Measurements from ENCODE around the gene RRAS2. TPM values are rescaled to one million over a fixed set of nuclear protein-coding genes. Genes with fewer than 3 reads are reported as not detected.

RRAS2 gene
- total RNA-seq, 4 donors from 2014 or later, result 40.7 to 75.4 (median 58.0) TPM

DNA sequence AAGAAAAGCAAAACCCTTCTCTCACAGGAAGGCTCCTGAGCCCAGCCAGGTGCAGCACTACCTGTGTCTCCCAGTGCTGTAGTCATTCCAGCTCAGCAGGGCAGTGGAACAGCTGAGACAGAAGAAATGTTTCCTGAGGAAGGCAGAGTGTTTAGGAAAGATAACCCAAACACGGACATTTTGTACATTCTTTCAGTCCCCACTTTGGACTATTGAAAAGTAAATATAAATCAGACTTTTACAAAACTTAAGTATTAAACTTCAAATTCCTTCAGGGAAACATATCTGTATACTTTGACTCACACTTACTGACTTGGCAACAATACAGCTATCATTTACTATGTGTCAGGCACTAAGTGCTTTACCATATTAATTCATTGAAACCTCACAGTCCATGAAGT lies 40.4 kb downstream of the RRAS2 start:
- 33% methylated on average over 1 of the region's 1 CpG for whole genome bisulfite sequencing
- no peak for TF ChIP-seq EP300 (IDR thresholded peaks at IDR 0.05)
- TF ChIP-seq POLR2A (IDR thresholded peaks at IDR 0.05; ENCODE audit: low read depth), result no peak
- TF ChIP-seq, protein P1, sequence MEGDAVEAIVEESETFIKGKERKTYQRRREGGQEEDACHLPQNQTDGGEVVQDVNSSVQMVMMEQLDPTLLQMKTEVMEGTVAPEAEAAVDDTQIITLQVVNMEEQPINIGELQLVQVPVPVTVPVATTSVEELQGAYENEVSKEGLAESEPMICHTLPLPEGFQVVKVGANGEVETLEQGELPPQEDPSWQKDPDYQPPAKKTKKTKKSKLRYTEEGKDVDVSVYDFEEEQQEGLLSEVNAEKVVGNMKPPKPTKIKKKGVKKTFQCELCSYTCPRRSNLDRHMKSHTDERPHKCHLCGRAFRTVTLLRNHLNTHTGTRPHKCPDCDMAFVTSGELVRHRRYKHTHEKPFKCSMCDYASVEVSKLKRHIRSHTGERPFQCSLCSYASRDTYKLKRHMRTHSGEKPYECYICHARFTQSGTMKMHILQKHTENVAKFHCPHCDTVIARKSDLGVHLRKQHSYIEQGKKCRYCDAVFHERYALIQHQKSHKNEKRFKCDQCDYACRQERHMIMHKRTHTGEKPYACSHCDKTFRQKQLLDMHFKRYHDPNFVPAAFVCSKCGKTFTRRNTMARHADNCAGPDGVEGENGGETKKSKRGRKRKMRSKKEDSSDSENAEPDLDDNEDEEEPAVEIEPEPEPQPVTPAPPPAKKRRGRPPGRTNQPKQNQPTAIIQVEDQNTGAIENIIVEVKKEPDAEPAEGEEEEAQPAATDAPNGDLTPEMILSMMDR (IDR thresholded peaks at IDR 0.05), result no peak
- no peak for TF ChIP-seq POLR2AphosphoS5 (IDR thresholded peaks at IDR 0.05)
- peaks cover 12 to 37% (median 23%) of the 10 kb centered on the region in 4 donors for H3K4me1 ChIP-seq
- no peaks in the 10 kb centered on the region for H3K36me3 ChIP-seq
- H3K4me3 ChIP-seq, result no peak overlapping the region
- no peak overlapping the region for H3K27ac ChIP-seq (replicated peaks in 1 of 4)
- H3K9me3 ChIP-seq, result no peaks in the 10 kb centered on the region
- H3K27me3 ChIP-seq, result no peaks in the 10 kb centered on the region
- intact Hi-C loops (cut with DNase I), result no loop called here
- DNase-seq (ENCODE audit: extremely low spot score), result no peak

DNA sequence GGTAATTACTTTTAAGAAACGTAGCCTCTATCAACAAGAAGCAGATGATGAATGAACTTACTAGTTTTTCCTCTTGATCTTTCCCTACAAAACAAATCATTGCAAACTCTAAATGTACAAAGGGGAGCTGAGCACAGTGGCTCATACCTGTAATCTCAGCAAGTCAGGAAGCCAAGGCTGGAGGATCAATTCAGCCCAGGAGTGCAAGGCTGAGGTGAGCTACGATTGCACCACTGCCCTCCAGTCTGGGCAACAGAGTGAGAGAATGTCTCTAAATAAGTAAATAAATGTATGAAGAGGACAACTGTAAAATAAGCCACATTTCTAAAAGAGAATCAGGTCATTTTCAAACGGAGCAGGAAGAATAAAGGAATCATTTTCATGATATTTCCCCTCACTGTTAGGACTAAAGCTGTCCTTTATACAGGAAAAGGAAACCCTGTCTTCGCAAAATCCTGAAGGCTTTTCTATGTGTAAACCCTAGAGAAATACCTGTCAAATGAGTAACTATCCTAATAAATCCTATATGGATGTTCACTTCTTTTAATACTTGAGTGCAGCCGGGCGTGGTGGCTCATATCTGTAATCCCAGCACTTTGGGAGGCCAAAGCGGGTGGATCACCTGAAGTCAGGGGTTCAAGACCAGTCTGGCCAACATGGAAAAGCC lies 41.2 kb downstream of the RRAS2 start:
- no peak for DNase-seq (ENCODE audit: extremely low spot score)
- Histone ChIP-seq H3K4me3 (no peak overlapping the region), H3K9me3 (no peaks in the 10 kb centered on the region), H3K27me3 (no peaks in the 10 kb centered on the region), H3K4me1 (peaks cover 17 to 45% (median 31%) of the 10 kb centered on the region in 4 donors), H3K27ac (replicated peaks in 1 of 4) (no peak overlapping the region), H3K36me3 (no peaks in the 10 kb centered on the region)
- intact Hi-C loops (cut with DNase I), result no loop called here
- 86% methylated on average over 7 of the region's 7 CpGs for WGBS
- TF ChIP-seq, protein P1 (IDR thresholded peaks at IDR 0.05), result no peak
- TF ChIP-seq EP300 (IDR thresholded peaks at IDR 0.05) (no peak), POLR2AphosphoS5 (IDR thresholded peaks at IDR 0.05) (no peak), POLR2A (IDR thresholded peaks at IDR 0.05; ENCODE audit: low read depth) (no peak)

DNA sequence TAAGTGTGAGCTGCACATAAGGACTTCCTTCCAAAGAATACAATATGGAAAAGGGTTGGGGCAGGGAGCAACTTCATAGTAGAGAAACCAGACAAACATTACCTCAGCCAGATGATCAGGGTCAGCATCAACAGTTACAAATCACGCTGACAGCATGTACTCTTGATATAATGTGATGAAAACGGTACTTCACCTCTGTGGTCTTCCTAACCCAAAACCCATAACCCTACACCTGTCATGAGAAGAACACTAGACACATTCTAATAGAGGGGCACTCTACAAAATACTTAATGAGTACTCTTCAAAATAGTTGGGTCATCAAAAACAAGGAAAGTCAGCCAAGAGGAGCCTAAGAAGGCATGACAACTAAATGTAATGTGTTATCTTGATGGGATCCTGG lies 43.9 kb downstream of the RRAS2 start:
- Histone ChIP-seq H3K27me3 (no peaks in the 10 kb centered on the region), H3K27ac (replicated peaks in 1 of 4) (no peak overlapping the region), H3K9me3 (no peaks in the 10 kb centered on the region), H3K4me1 (peaks cover 29 to 54% (median 48%) of the 10 kb centered on the region in 4 donors), H3K36me3 (no peaks in the 10 kb centered on the region), H3K4me3 (no peak overlapping the region)
- 83% methylated on average over 2 of the region's 2 CpGs for WGBS
- TF ChIP-seq, protein P1 (IDR thresholded peaks at IDR 0.05), result no peak
- no peak for TF ChIP-seq EP300 (IDR thresholded peaks at IDR 0.05)
- no peak for TF ChIP-seq POLR2A (IDR thresholded peaks at IDR 0.05; ENCODE audit: low read depth)
- no peak for TF ChIP-seq POLR2AphosphoS5 (IDR thresholded peaks at IDR 0.05)
- intact Hi-C loops (cut with DNase I), result no loop called here
- DNase-seq (ENCODE audit: extremely low spot score), result no peak

DNA sequence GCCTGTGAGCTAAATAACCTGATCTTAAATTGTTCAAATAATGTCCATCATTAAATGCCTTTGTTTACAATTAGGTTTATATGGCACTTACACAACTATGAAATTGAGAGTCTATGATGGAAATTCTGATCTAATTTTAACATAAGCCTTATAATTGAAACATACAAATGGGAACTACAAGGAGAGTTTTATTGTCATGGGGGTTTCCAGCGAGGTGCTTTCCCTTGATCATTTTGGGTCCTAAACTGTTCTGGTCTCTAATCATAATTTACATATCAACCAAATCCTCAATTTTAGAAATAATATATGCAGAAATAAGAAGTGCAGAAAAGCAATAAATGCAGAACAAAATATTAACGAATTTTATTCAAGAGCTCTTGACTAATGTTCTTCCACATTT lies 44.9 kb downstream of the RRAS2 start:
- intact Hi-C loops (cut with DNase I), result no loop called here
- Histone ChIP-seq H3K4me1 (peaks cover 38 to 64% (median 57%) of the 10 kb centered on the region in 4 donors), H3K27me3 (no peaks in the 10 kb centered on the region), H3K9me3 (no peaks in the 10 kb centered on the region), H3K36me3 (no peaks in the 10 kb centered on the region), H3K27ac (replicated peaks in 1 of 4) (no peak overlapping the region), H3K4me3 (no peak overlapping the region)
- no peak for DNase-seq (ENCODE audit: extremely low spot score)
- TF ChIP-seq POLR2A (IDR thresholded peaks at IDR 0.05; ENCODE audit: low read depth), result no peak
- TF ChIP-seq EP300 (IDR thresholded peaks at IDR 0.05), result no peak
- no peak for TF ChIP-seq POLR2AphosphoS5 (IDR thresholded peaks at IDR 0.05)
- TF ChIP-seq, protein P1 (IDR thresholded peaks at IDR 0.05), result no peak
- 89% methylated on average over 2 of the region's 2 CpGs for WGBS

Data from esophagus muscularis mucosa (tissue), 4 donors.